Endothelial cell of hepatic sinusoid (primary cell): ENCODE data around the gene KMT2B.

ENCODE experiments used
- in situ Hi-C: cut with HindIII; loops from 2 replicates; pipeline ENCODE4 v1.10.0; 2017; ENCODE audit warnings: low sequenced_read_pairs

KMT2B gene

DNA sequence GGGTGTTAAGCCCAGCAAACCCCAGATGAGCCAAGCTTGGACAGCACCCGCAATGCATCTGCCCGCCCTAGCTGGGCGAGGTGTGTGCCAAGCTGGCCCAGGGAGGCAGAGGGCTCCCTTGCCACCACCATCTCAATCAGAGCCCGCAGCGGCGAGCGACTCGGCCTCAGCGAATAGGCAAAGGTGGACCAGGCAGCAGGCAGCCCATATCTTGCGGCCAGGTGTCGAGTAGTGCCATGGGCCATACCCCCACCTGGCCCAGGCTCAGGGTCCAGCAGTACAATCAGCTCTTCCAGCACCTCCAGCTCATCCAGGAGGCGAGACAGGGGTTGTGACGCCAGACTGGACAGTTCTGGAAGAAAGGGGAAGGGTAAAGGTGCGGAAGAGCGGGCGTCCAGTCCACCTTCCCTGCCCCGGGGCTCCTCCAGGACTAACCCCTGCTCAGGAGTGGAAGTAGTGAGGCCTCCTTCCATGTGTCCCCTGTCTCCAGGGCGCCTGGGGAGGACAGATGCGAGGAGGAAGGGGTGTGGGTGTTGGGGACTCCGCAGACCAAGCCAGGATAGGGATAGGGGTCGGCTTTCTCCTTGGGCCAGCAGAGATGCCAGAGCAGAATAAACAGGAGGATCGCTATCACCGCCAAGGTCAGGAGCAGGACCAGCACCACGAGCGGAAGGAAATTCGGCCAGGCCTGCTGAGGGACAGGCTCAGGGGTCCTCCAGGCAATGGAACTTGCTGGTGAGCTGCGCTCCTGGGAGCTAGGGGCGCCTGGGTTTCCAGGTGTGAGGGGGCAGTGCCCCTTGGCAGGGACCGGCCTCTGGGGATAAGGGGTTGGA is 21.7 kb downstream of the KMT2B start:
- in situ Hi-C loops: loop anchor here (10.0 kb wide), 1 partner anchor 95 kb away; no protein-coding TSS in a partner anchor

DNA sequence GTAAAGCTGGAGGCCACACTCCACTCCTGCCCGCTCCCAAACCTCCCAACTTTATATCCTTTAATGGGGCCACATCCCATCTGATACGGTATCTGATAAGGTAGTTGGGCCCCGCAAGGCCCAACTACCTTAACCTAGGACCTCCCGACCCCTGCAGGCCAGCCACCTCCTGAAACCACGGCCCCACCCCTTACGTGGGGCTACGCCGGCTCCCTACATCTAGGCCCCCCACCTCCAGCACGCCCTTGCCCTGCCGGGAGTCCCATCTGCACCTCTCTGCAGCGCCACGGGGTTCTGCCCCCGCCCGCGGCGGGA is 22.3 kb downstream of the KMT2B start:
- in situ Hi-C loops: no loop called here

DNA sequence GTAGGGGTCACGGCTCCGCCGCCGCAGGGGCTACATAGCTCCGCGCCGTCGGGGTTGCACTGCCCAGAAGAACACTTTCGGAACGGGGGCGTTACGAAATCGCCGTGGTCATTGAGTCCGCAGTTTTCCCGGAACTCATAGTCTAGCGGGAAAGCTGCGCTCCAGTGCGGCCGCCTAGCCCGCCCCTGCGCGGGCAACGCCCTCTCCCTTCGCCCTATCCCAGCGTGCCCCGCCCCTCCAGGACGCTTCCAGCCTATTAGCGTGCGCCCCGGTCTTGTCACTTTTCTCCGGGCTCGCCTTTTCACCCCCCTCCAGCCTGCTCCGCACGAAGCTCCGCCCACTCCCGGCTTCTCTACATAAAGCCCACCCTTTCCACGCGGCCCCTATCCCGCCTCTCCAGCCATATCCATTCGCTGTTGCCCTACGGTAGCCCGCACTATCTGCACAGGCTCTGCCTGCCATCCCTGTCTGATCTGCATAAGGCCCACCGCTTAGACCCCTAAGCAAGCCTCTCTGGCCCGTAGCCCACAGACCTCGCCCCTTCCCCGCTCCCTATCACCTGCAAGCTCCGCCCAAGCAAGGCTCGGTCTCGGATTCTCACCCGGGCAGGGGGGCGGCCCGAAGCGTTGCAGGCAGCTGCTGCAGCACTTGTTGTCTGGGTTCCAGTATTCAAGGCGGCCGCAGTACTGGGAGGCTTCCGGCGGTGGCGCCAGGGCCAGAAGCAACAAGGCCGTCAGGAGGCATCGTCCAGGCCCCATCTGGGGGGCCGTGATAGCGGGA is 22.8 kb downstream of the KMT2B start:
- in situ Hi-C loops: no loop called here

DNA sequence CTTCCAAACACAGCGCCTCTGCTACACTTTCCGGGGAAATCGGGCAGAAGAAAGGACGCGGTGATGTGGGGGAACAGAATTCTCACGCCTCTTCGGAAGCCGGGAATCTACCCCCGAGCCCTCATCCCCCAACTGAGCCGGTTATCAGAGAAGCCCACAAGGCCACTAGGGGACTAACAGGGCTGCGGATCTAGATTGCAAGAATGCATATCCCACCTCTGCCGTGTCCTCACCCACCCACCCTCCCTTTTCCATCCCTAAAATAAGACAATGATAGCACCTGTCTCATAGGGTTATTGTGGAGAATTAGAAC is 23.4 kb downstream of the KMT2B start:
- in situ Hi-C loops: no loop called here

DNA sequence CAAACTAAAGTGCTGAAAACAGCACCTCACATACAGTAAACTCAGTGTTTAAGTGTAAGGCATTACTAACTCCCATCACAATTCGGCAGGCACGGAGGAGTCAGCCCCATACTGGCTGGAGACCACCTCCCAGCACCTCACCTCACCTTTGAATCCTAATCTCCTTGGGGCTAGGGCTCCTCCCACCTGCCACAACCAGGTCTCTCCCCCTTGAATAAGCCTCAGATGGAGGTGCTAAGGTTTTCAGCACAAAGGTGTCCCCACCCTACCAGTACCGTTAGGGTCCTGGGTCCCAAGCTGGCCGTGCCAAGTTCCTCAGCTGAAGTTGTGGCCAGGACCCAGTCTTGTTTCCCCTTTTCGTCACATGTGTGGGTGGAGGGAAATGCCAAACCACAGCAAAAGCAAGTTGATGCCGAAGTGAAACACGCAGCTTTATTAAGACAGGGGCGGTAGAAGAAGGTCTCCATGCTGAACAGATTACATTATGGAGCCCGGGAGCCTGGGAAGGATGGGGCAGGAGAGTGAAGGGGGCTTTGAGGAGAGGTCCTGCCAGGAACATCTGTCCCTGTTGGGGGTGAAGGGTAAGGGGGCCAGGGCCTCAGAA is 24.4 kb downstream of the KMT2B start, which contains the start of gene IGFLR1:
Gene IGFLR1, minus strand, starts transcription at position 332 of the 604 bp plus-strand sequence. CDS start 1,272 bp downstream, outside the sequence.
- in situ Hi-C loops: no loop called here

DNA sequence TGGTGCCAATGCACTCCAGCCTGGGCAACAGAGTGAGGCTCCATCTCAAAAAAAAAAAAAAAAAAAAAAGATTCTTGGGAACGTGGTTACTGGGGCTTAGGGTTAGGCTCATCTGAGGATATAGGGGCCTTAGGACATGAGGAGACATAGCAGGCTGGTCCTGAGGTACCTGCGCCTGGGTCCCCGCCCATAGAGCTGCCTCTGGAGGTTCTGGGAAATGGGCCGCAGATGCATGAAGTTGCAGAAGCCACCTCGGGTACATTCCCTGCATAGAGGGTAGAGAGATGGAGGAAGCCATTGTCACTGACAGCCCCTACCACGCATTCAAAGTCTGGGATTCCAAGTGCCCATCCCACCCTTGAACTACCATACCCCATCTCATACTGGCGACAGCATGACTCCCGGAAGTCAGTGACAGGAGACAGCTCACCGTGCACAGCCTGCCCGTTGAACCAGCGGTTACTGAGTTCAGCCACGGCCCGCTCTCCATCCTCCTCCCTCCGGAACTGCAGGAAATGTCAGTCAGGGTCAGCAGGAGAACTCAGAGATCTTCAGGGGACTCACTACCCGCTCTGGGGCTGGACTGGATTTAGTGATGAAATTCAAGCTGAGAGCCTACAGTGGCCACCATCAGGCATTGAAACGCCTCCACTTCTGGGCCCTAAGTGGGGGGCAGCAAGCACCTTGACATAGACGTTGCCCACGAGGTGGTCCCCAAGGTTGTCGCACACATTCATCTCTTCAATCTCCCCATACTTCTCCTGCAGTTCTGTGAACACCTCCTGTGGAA is 26.0 kb downstream of the KMT2B start:
- in situ Hi-C loops: no loop called here

DNA sequence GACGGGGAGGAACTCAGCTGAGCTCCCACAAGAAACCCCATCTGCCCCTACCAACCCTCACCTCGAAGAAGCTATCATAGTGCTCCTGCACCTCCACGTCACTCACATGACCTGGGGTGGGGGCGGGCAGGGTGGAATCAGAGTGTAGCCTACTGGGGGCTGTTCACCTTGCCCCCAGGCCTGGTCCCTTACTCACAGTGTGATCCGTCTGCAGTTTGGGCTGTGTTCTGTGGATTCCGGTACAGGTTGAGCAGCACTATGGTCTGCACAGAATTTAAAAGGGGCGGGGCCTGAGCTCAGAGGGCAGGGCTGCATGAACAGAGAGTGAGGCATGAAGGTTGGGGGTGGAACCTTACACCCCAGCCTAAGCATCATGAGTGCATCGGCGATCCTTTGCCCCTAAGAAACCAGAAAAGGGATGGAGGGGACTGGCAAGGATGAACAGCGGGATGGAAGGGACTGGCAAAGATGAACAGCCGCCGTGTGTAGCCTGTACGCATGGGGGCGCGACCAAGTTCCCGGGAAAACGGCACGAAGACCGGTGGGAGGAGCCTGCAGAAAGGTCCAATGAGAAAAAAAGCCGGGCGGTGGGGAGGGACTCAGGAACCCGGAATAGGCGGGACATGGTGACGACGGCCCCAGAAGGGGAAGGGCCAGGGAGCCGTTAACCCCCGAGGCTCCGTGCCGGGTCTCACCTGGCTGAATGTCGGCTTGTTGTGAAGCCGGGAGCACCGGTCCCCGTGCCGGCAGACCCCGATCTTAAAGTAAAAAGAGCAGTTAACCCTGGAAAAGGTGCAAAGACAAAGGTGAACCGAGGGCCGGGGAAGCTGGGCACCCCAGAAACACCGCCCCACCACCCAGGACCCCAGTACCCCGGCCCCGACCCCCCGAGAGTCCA is 26.9 kb downstream of the KMT2B start:
- in situ Hi-C loops: no loop called here

DNA sequence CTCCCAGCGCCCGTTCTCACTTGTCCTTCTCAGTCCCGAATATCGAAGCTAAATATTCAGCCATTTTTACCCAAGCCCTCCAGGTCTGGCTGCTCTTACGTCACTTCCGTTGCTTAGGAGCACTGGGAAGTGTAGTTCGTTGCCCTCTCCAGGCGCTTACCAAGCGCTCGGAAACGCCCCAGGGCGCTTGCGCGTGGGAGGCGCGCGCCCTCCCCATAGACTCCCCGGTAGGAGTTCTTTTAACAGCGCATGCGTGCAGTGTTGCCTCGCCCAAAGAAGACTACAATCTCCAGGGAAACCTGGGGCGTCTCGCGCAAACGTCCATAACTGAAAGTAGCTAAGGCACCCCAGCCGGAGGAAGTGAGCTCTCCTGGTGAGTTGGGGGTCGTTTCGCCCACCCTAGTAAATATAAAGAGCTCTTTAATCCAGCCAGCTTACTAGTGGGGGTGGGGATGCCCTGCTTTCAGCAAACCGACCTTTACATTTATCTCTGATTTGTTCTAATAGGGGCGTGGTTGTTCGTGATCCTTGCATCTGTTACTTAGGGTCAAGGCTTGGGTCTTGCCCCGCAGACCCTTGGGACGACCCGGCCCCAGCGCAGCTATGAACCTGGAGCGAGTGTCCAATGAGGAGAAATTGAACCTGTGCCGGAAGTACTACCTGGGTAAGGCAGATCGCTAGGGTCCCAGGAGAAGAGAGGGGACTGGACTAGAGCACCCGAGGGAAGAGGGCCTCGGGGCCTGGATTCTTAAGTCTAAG is 27.7 kb downstream of the KMT2B start, which contains the start of the genes PSENEN and U2AF1L4:
Gene PSENEN, plus strand, starts transcription at position 324 of the 759 bp plus-strand sequence. Its CDS starts 280 bp downstream, at position 604.
Gene U2AF1L4, minus strand, starts transcription at position 91 of the 759 bp plus-strand sequence. Its CDS starts 27 bp downstream, at position 64.
- in situ Hi-C loops: no loop called here

DNA sequence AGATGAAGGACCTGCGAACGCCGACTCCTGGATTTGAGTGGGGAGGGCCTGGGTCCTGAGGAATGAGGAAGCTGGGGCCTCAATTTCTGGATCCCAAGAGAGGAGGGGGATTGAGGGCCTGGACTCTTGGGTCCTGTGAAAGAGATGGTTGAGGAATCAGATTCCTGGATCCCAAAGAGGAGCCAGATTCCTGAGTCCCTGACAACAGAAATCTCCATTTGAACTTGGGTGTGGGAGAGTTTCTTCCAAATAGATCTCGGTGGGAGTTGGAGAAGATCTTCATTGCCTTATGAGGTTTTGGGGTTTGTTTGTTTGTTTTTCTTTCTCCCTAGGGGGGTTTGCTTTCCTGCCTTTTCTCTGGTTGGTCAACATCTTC is 28.3 kb downstream of the KMT2B start:
- in situ Hi-C loops: no loop called here

DNA sequence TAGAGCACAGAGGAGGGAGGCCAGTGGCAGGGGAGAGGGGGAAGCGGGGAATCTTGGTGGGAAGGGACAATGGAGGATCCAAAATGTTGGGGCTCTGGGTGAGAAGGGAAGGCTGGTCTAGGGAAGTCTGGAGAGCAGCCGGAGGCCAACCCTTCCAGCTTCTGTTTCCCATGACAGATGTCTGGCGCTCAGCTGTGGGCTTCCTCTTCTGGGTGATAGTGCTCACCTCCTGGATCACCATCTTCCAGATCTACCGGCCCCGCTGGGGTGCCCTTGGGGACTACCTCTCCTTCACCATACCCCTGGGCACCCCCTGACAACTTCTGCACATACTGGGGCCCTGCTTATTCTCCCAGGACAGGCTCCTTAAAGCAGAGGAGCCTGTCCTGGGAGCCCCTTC is 28.7 kb downstream of the KMT2B start:
- in situ Hi-C loops: no loop called here

DNA sequence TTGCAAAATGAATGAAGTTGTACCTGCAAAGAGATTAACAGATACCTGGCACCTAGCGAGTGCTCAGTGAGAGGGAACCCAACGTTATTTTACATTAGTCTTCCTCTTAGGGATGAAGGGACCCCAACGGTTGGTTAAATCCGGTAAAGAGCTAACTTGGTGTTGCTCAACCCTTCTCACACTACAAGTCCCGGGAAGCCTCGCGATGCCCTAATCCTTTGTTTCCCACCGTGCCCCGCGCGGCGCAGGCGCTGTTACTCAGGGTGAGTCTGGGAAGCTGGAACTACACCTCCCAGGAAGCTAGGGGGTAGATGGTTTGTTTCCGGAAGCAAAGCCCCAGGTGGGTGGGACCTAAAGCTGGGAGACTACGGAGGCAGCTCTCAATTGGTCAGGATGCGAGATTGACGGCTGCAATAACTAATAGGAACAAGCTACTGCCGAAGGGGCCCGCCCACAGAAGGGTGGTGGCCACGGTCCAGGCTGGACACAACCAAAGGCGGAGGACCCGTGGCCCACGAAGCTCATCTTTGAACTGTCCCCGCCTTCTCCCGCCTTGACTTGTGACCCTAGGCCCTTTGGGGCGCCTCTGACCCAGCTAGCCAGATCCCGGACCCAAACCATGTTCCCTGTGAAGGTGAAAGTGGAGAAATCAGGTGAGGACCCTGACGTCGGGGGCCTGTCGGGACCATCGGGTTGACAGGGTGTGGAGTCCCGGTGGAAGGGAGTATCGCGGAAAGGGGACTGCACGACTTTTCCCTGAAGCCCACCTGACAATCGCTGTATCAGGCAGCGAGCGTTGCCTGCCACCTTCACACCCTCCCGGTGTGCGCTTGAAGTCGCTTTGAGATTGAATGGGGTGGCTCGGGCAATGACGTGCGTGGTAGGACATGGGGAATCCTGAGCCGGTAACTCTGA is 30.6 kb downstream of the KMT2B start, which contains the start of gene LIN37:
Gene LIN37, plus strand, starts transcription at position 471 of the 915 bp plus-strand sequence. Its CDS starts 149 bp downstream, at position 620.
- in situ Hi-C loops: no loop called here

DNA sequence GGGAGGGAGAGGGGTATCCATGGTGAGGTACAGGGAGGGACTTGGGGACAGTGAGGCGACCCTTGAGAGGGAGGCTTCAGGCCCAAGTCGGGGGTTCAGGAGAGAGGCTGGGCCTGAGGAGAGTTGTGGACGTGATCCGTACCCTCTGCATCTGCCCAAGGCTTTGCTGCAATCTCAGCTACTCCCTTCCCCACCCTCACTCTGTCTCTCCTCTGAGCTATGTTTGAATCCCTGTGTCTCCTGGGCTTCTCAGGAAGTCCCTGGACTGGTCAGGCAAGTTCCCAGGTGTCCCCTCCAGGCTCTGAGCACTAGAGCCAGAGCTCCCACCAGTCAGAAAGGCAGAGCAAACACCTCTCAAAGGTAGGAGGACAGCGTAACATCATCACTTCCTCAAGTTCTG is 32.4 kb downstream of the KMT2B start:
- in situ Hi-C loops: no loop called here

DNA sequence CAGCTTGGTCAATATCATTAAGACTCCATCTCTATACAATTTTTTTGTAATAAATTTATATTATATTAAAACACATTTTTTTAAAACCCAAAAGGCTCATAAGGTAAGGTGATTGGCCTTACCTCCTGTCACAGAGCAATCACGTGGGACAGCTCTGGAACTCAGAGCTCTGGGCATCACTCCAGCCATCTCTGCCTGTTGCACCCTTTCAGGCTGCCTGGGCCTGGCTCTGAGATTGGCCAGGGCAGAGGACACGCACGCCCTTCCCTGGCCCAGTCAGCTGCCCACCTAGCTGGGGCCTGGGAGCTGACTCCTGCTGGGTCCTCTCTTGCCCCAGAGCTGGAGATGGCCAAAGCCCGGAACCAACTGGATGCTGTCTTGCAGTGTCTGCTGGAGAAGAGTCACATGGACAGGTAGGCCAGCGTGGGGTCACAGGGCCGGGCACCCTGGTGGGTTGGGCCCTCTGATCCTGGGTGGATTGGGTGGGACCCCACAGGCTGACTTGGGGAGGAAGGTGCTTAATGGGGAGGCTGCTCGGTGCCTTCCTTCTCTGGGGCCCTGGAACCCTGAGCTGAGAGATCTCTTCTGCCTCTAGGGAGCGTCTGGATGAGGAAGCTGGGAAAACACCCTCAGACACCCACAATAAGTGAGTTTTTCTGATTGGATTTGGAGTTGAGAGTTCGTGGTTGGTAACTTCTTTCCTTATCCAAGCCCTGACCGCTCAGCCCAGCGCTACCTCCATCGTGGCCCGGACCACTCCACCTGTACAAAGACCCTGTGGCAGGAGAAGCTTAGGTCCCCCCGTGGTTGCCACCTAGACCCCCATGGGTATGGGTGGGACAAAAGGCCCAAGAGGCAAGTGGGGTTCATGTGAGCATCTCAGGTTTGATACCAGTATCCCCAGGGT is 34.3 kb downstream of the KMT2B start:
- in situ Hi-C loops: no loop called here

DNA sequence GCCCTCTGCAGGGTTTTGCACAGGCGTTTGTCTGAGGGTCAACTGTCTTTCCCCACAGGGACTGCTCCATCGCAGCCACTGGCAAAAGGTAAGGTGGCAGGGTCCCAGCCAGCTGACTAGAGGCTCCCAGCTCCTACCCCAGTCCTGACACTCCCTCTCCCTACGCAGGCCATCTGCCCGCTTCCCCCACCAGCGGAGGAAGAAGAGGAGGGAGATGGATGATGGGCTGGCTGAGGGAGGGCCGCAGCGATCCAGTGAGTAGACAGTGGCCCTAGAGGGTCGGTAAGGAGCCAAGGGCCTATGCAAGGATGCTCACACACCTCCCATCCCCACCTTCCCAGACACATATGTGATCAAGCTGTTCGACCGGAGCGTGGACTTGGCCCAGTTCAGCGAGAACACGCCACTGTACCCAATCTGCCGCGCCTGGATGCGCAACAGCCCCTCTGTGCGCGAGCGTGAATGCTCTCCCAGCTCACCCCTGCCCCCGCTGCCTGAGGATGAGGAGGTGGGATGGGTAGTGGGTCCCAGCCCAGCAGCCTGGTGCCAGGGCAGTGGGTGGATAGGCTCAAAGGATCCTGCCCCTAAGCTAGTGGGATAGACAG is 35.0 kb downstream of the KMT2B start:
- in situ Hi-C loops: no loop called here

DNA sequence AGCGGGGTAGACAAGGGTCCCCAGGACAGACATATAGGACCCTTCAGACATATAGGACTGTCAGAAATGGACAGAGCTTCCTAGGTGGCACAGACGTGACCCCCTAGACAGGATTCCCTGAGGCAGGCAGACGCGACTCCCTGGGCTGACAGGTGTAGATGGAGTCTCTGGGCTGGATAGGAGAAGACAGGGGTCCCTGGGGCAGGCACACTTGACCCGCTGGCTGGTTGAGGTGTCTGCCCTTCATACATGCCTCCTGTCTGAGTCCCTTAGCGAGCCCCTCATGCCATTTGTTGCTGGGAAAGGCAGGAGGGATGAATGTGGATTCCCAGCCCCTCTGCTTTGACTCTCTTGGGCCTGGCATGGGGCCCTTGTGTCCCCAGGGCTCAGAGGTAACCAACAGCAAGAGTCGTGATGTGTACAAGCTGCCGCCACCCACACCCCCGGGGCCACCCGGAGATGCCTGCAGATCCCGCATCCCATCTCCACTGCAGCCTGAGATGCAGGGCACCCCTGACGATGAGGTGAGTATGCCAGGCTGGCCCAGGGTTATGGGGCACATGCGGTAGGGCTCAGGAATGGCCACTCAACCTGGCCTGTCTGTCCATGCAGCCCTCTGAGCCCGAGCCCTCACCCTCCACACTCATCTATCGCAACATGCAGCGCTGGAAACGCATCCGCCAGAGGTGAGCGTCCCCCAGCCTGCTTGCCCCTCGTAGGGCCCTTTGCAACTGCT is 36.0 kb downstream of the KMT2B start:
- in situ Hi-C loops: no loop called here
